Heart right ventricle (tissue), 16 donors: ENCODE data around the gene PARD3. TPM values are rescaled to one million over a fixed set of nuclear protein-coding genes. Genes with fewer than 3 reads are reported as not detected.

Experiments
- ATAC-seq, 8 donors: fragments of 200-7000 bp; cut with Tn5 transposase; one replicate each; pipeline ENCODE4 v1.9.1; 2020; ENCODE audit warnings: mild to moderate bottlenecking in 8 of 8, moderate library complexity in 8 of 8, moderate number of reproducible peaks in 1 of 8
- DNase-seq, 2 donors: peaks; one replicate each; pipeline ENCODE4 v3.0.0-alpha.2; 2020
- H3K27ac ChIP-seq, 10 donors: fragments of 200-600 bp; sonication (generic) in 2 of 10; one replicate each; pipeline versions ENCODE4 v1.5.0 to v1.8.0; 2020 to 2022; ENCODE audit warnings: mild to moderate bottlenecking in 3 of 10
- H3K27me3 ChIP-seq, 7 donors: fragments of 200-600 bp; one replicate each; pipeline ENCODE4 v1.8.0; 2021 to 2022; ENCODE audit warnings: mild to moderate bottlenecking in 2 of 7
- H3K36me3 ChIP-seq, 9 donors: fragments of 200-600 bp; sonication (generic) in 1 of 9; one replicate each; pipeline versions ENCODE4 v1.5.0 to v1.8.0; 2020 to 2022; ENCODE audit warnings: mild to moderate bottlenecking in 2 of 9
- H3K4me1 ChIP-seq, 9 donors: fragments of 200-600 bp; sonication (generic) in 1 of 9; one replicate each; pipeline versions ENCODE4 v1.5.0 to v1.8.0; 2020 to 2022; ENCODE audit warnings: mild to moderate bottlenecking in 4 of 9
- H3K4me3 ChIP-seq, 10 donors: fragments of 200-600 bp; sonication (generic) in 2 of 10; one replicate each; pipeline versions ENCODE4 v1.5.0 to v1.8.0; 2020 to 2022; ENCODE audit warnings: mild to moderate bottlenecking in 7 of 10, moderate library complexity in 2 of 10
- H3K9me3 ChIP-seq, 11 donors: fragments of 200-600 bp in 10 of 11; sonication (generic) in 2 of 11; one replicate each; pipeline versions ENCODE4 v1.5.0 to v1.8.0; 2013 to 2022; ENCODE audit warnings: mild to moderate bottlenecking in 2 of 11, control low read depth in 1 of 11, moderate library complexity in 1 of 11
- WGBS, 2 donors: extraction: QIAGEN DNeasy Blood & Tissue Kit; methylation state at CpG; one replicate each; pipeline ENCODE4 v1.1.7; 2013; ENCODE audit warnings: inconsistent platforms in 1 of 2; 5-methylcytosine and 5-hydroxymethylcytosine counted together
- intact Hi-C, 10 donors: fragments of 100-400 bp; cut with DNase I; formaldehyde crosslinking; loops; one replicate each; pipeline versions ENCODE4 v1.11.1 to v1.14.2; 2022
- polyA plus RNA-seq, 2 donors: library from polyadenylated mRNA; stranded (reverse); fragments of 200-250 nt; gene quantifications; one replicate each; pipeline ENCODE4 v1.2.3, GENCODE V29; 2013
- total RNA-seq, 10 donors: library from RNA; stranded (reverse); fragmentation: NEBNext Ultra II Directional in 3 of 10; extraction: Animal tissue kit (Norgen Biotek cat#: 25700) in 3 of 10; gene quantifications; one replicate each; pipeline versions ENCODE4 v1.2.1 to v1.2.4, GENCODE V29; 2021 to 2023
- TF ChIP-seq, protein P1 (sequence below), 9 donors: fragments of 200-600 bp; sonication (generic) in 2 of 9; IDR thresholded peaks; one replicate each; pipeline versions ENCODE4 v1.5.0 to v1.8.0; 2021 to 2022; ENCODE audit warnings: antibody characterized with exemption in 9 of 9, mild to moderate bottlenecking in 5 of 9, moderate library complexity in 1 of 9
- donor health status: Arrhythmogenic right ventricular cardiomyopathy.
- donor health status: ischemic (EF 13 %, LVEDD 7.1; RV severe dilation, severe dysfunction).
- donor health status: healthy with polysubstance abuse.
- donor health status: DM: no; HTN: yes; CAD: no.
- donor health status: DM: no; HTN: no; CAD: no.
- donor health status: ischemic (EF 25% LVEDD 6.9; RV normal size, moderate dysfunction).
- donor health status: ischemic (EF 25% LVEDD 5.7; RV mildly dilated, moderate dysfunction).
- donor health status: healthy.
- donor health status: DM: yes; HTN: yes; CAD: no.
- donor health status: Ischemic cardiomyopathy.
- donor health status: ischemic (EF 35%, LVEDD 5.7; RV mildly dilated, moderate dysfunction).
- donor health status: nonischemic (EF 11% LVEDD 7.7; RV severe dilation, severe dysfunction).
- donor health status: DM: yes; HTN: yes; CAD: no.
- donor health status: PGD.
- donor health status: ischemic (EF 29% LVEDD 5.4; RV normal size, mild dysfunction).
- donor health status: nonischemic (EF 23%, LVEDD 6.1; RV moderate dilation, normal function).

The PARD3 gene
- total and polyA plus RNA-seq, 12 donors = 19.7 to 41.8 (median 34.2) TPM

DNA sequence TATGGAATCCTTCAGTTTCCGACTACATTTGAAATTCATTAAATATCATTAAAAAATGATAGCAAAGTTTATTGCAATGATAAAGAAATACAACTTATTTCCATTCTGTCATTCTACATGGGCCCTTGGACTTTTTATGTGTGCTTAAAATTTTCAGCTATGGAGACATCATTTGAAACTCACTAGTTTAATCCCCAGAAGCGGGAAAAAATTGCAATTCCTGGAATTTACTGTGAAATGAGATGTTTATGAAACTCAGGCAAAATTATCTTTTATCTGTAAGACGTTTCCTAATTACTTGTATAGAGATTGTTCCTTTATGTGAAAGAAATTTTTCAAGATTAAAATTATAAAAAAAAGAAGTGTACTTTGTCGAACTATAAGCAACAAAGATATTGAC, 213.4 kb downstream of the PARD3 start:
- 94 to 97% methylated on average over 3 to 4 of the region's 4 CpGs for WGBS, 2 donors

GRCh38 chr10:34599026-34599795, 215.9 kb downstream of the PARD3 start:
- Histone ChIP-seq H3K4me1 (peaks cover 0 to 14% (median 0%) of the 10 kb centered on the region in 9 donors), H3K27ac (no peak overlapping the region), H3K9me3 (no peaks in the 10 kb centered on the region), H3K36me3 (no peaks in the 10 kb centered on the region), H3K27me3 (no peaks in the 10 kb centered on the region), H3K4me3 (no peak overlapping the region)
- WGBS, 2 donors = 79 to 83% methylated on average over 12 of the region's 12 CpGs
- intact Hi-C loops = no loop called here
- no peak for DNase-seq
- no peak for ATAC-seq
- TF ChIP-seq, protein P1, sequence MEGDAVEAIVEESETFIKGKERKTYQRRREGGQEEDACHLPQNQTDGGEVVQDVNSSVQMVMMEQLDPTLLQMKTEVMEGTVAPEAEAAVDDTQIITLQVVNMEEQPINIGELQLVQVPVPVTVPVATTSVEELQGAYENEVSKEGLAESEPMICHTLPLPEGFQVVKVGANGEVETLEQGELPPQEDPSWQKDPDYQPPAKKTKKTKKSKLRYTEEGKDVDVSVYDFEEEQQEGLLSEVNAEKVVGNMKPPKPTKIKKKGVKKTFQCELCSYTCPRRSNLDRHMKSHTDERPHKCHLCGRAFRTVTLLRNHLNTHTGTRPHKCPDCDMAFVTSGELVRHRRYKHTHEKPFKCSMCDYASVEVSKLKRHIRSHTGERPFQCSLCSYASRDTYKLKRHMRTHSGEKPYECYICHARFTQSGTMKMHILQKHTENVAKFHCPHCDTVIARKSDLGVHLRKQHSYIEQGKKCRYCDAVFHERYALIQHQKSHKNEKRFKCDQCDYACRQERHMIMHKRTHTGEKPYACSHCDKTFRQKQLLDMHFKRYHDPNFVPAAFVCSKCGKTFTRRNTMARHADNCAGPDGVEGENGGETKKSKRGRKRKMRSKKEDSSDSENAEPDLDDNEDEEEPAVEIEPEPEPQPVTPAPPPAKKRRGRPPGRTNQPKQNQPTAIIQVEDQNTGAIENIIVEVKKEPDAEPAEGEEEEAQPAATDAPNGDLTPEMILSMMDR (IDR thresholded peaks at IDR 0.05) = no peak

More for the DNA sequence above, 213.4 kb downstream of the PARD3 start:
- Histone ChIP-seq H3K27ac (no peak overlapping the region), H3K4me1 (peaks cover 0 to 4% (median 0%) of the 10 kb centered on the region in 9 donors), H3K4me3 (no peak overlapping the region), H3K36me3 (no peaks in the 10 kb centered on the region), H3K9me3 (no peaks in the 10 kb centered on the region), H3K27me3 (no peaks in the 10 kb centered on the region)
- DNase-seq (no peak), ATAC-seq (no peak)
- intact Hi-C loops = no loop called here
- TF ChIP-seq, protein P1 (IDR thresholded peaks at IDR 0.05) = no peak

DNA sequence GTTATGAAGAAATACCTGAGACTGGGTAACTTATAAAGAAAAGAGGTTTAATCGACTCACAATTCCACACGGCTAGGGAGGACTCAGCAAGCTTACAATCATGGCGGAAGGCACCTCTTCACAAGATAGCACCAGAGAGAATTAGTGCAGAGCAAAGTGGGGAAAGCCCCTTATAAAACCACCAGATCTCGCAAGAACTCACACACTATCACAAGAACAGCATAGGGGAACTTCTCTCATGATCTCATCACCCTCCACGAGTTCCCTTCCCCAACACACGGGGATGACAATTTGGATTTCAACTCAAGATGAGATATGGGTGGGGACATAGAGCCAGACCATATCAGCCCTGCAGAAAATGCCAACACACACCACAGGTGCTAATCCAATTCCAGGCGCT, 218.7 kb downstream of the PARD3 start:
- DNase-seq (no peak), ATAC-seq (no peak)
- H3K4me3 ChIP-seq = no peak overlapping the region
- TF ChIP-seq, protein P1 (IDR thresholded peaks at IDR 0.05) = no peak
- peaks cover 0 to 14% (median 0%) of the 10 kb centered on the region in 9 donors for H3K4me1 ChIP-seq
- H3K27ac ChIP-seq = no peak overlapping the region
- no peaks in the 10 kb centered on the region for H3K36me3 ChIP-seq
- H3K9me3 ChIP-seq = no peaks in the 10 kb centered on the region
- H3K27me3 ChIP-seq = no peaks in the 10 kb centered on the region
- intact Hi-C loops = no loop called here
- WGBS, 2 donors = 93 to 94% methylated on average over 7 of the region's 7 CpGs

- no peak for ATAC-seq
- 92 to 93% methylated on average over 2 of the region's 2 CpGs for WGBS, 2 donors
- Histone ChIP-seq H3K27me3 (no peaks in the 10 kb centered on the region), H3K27ac (no peak overlapping the region), H3K36me3 (no peaks in the 10 kb centered on the region), H3K4me3 (no peak overlapping the region), H3K9me3 (no peaks in the 10 kb centered on the region), H3K4me1 (peaks cover 0 to 14% (median 0%) of the 10 kb centered on the region in 9 donors)
- DNase-seq = no peak
- intact Hi-C loops = no loop called here
- TF ChIP-seq, protein P1 (IDR thresholded peaks at IDR 0.05) = no peak
These were observed 221.2 kb downstream of the PARD3 start for GRCh38 chr10:34593930-34594329.
